ENCODE results near the gene KCNK1.
"Not testable (repeated sequence)": the region's sequence is repeated elsewhere in the genome, so short reads cannot be mapped to it uniquely, and the experiment has no call there.

KCNK1 gene

GRCh38 chr1:233670363-233670762 is 56.5 kb downstream of the KCNK1 start:
- DNase-seq, result not testable (repeated sequence)

GRCh38 chr1:233671286-233671685 is 57.4 kb downstream of the KCNK1 start:
- DNase-seq, result no peak

GRCh38 chr1:233672732-233673131 is 58.8 kb downstream of the KCNK1 start:
- no peak for DNase-seq

DNA sequence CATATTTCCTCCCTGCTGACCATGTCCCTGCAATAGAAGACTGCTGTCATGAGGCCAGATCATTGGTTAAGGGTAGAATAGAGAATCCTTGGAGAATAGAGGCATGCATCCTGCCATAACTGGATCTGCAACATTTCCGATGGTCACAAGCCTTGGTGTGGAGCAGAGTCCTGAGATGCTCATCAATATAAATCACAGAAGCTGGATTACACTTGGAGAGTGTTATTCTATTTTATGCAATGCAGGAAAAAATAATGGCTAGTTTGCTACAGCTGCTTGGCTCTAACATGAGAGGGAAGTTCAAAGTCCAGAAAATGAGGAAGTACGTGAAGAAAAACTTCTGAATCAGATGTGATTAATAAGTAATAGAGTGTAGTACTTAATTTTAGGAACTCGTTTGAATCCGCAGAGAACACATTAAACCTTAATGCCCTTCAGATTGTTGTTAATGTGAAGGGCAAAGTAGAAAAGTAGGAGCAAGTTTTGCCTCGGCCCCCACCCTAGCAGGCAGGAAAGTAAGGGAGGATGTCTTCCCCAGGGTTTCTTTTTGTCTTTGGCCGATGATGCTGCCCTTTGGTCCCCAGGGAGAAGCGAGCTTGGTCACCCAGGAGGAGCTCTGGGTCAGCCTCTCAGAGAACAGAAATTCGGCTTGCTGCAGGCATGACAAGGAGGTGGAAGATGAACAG is 59.5 kb downstream of the KCNK1 start:
- DNase-seq, result no peak

DNA sequence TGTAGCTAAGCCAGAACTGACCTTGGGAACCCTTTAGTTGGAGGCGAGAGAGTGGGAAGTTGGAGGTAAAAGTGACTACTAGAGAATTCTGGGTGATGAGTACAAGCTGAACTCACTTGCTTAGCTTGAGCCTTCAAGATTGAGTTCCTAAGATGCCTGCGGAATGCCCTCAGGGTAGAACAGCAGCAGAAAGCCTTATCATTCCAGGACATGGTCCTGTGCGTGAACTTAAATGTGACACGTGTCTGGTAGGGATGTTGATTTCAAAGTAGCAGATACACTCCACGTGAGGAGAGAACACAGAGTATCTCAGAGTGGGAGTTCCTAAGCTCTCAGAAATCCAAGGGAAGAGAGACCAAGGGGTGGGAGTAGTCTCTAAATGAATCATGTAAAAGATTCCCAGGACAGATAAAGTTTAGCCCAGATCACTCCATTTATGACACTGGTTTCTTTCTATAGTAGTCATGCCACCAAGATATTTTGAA is 60.1 kb downstream of the KCNK1 start:
- DNase-seq, result no peak

- no peak for DNase-seq
These were observed 61.5 kb downstream of the KCNK1 start for GRCh38 chr1:233675446-233675845.

- DNase-seq, result no peak
These were observed 62.0 kb downstream of the KCNK1 start for GRCh38 chr1:233675893-233676292.

GRCh38 chr1:233677690-233678354 is 63.9 kb downstream of the KCNK1 start:
- DNase-seq, result no peak

DNA sequence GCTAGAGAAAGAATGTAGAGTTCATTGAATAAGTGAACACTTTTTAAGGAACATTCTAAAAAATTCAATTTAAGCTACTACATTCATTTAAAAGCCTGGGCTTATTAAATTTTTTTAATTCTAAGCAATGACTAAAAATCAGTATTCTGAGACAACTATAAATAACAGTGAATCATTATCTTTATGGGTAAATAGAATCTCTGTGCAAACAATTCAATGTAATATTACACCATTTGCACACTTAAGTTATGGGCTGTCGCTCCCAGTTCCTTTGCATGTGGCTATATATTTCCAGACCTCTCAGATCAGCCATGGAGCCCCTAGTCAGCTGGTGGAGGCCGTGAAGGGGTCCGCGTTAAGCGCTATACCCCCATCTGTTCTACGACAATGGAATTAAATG is 65.1 kb downstream of the KCNK1 start:
- DNase-seq, result no peak

GRCh38 chr1:233679591-233680373 is 65.9 kb downstream of the KCNK1 start:
- DNase-seq, result no peak

- DNase-seq, result no peak
These were observed 67.4 kb downstream of the KCNK1 start for GRCh38 chr1:233681285-233681684.

- DNase-seq, result not testable (repeated sequence)
These were observed 72.7 kb downstream of the KCNK1 start for GRCh38 chr1:233686653-233687052.

DNA sequence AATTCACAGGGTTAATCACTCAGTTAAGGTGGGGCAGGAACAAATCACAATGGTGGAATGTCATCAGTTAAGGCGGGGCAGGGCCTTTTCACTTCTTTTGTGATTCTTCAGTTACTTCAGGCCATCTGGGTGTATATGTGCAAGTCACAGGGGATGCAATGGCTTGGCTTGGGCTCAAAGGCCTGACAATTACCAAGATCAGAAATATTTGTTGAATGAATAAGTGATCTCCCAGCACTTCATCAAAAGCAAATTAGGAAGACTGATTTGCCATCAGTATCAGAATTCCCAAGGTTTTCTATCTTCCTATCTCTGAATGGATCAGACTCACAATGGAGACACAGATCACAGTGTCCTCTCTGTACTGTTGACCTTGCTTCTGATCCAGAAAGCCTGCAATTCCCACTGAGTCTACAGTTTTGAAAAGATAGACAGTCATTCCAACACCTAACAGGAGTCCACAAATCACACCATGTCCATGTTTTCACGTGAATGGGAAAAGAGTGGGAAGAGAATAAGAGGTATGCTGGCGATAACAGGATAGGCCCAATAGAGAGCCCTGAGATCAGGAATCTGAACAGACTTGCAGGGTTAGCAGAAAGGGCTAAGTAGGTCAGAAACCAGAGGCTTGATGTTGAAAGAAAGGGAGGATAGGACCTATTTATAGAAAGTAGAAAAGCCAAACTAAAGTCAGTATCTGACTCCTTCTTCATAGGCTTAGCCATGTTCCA is 75.3 kb downstream of the KCNK1 start:
- DNase-seq, result no peak

DNA sequence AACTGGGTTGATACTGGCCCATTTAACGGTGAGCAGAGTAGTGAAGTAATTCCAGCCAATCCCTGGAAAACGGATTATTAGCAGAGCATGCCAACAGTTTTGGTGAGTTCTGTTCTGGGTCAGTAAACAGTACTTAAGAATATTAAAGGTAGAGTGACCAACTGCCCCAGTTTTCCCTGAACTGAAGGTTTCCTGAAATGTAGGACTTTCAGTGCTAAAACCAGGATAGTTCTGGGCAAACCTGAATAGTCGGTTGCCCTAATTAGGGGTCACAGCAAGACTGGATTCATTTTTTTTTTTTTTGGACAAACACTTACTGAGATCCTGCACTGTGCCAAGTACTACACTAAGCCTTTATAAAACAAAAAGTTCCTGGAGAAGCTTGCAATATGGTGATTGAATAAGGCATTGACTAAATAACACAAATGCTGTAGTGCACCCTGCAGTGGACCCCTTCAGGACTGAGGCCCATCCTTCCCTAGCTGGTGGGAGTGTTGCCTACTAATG is 75.9 kb downstream of the KCNK1 start:
- DNase-seq, result no peak

DNA sequence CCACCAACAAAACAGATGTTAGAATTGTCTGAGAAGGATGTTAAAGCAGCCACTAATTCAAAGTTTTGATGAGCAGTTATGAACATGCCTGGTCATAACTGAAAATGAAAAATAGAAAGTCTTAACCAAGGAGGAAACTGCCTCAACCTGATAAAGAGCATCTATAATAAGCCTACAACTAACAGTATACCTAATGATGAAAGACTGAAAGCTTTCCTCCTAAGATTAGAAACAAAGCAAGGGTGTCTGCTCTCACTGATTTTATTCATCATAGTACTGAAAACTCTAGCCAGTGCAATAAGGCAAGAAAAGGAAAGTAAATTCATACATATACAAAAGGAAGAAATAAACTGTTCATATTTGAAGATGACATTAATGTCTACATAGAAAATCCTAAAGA is 82.0 kb downstream of the KCNK1 start:
- DNase-seq, result no peak

- no peak for DNase-seq
These were observed 86.4 kb downstream of the KCNK1 start for GRCh38 chr1:233700338-233700737.

GRCh38 chr1:233704170-233704897 is 90.4 kb downstream of the KCNK1 start:
- no peak for DNase-seq

DNA sequence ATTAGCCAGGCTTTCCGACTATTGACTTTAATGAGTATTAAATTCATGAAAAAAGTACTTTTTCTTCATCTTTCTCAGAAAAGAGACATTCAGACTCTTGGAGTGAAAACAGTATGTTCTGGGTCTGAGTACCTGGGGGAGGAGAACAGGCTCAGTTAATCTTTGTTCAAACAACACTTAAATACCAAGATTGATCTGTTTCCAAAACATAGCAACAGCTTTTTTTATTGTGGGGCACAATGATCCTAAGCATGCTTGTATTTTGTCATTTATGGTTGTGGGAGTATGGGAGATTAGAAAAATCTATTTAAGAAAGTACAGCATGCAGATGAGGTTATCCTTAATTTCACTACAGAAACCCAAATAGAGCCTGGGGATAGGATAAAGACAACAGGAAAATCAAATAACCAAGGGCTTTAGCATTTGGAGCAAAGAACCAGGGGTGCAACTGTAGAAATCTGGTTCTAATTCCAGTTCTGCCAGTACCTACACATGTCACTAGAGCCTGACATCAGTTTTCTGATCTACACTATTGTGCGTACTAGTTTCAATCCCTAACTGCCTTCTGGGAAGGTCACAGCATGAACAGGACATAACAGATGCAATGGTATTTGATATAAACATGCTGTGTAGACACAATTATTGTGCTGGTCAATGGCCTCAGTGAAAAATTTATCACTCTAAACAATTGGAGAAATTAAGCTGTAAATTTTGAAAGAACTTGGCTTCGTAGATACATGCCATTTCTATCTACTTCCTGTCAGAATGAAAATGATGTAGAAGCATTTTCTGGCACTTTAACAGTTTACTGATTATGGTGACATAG is 91.2 kb downstream of the KCNK1 start:
- no peak for DNase-seq

DNA sequence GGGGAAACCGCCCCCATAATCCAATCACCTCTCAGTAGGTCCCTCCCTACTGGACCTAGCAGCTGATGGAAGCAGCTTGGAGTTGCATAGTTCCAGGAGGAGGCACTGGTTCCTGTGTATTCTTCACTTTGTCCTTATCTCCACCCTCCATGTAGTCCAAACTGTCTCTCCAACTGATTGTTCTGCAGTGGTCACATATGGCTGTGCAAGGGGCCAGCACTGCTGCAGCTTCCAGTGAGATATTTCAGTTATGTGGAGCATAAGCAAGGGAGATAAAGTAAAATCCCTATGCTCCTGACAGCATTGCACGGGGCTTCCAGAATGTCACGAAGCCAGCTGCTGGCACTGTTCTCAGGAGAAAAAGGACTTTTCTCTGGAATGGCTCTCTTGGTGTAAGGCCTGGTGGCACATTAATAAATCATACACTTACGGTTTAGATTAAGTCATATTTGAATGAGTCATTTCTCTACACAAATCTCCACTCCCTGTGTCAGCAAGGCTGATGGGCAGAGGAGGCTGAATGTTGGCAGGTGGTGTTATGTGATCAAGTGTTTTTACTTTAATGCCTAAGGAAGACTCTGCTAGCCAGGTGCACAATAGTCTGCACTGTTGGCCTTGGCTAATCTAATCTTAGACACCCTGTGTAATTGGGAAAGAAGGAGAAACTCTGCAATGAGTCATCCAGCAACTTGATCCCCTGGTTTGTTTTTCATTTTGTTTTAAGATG is 93.4 kb downstream of the KCNK1 start:
- no peak for DNase-seq
